ENCODE data around the gene SUGCT.
A peak's percentile ranks its signal among the peaks of the same experiment; 100 is the strongest.

SUGCT gene

DNA sequence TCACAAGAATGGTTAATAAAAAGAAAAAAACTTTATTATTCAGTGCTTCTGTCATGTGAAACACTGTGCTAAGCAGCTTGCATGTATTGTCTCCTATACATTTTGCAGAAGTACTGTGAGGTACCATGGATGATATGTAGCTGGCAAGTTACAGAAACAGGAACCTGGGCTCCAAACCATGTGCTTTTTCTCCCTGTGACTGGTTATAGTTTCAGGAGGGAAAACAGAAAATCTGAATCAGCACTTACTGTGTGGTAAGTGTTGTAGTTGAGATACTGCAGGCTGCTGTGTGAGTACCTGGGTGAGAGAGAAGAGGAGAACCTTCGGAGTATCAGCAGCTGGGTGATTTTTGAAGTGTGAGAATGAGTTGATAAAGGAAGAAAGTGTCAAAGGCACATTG lies 285.0 kb downstream of the SUGCT start:
- no peak for DNase-seq (ENCODE audit: low spot score)
- TF ChIP-seq, protein P1, sequence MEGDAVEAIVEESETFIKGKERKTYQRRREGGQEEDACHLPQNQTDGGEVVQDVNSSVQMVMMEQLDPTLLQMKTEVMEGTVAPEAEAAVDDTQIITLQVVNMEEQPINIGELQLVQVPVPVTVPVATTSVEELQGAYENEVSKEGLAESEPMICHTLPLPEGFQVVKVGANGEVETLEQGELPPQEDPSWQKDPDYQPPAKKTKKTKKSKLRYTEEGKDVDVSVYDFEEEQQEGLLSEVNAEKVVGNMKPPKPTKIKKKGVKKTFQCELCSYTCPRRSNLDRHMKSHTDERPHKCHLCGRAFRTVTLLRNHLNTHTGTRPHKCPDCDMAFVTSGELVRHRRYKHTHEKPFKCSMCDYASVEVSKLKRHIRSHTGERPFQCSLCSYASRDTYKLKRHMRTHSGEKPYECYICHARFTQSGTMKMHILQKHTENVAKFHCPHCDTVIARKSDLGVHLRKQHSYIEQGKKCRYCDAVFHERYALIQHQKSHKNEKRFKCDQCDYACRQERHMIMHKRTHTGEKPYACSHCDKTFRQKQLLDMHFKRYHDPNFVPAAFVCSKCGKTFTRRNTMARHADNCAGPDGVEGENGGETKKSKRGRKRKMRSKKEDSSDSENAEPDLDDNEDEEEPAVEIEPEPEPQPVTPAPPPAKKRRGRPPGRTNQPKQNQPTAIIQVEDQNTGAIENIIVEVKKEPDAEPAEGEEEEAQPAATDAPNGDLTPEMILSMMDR (IDR thresholded peaks at IDR 0.05) = no peak
- no peak overlapping the region for H3K4me3 ChIP-seq
- no peak overlapping the region for H3K27ac ChIP-seq

DNA sequence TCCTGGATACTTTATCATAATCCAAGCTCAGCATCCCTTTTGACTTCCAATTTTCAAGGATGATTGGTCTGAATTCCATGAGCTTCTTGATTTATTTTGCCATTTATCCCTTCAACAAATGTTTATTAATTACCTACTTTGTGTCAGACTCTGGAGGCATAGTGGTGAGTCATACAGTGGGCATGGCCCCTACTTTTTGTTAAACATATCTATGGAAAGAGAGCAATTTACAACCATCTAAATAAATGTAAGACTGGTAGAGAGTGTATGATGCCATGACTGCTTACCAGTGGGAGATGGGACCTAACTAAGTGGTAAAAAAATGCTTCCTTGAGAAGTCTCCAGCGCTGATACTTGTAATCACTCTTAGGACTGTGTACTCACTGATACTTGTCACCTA lies 286.6 kb downstream of the SUGCT start:
- TF ChIP-seq, protein P1 (IDR thresholded peaks at IDR 0.05) = no peak
- H3K27ac ChIP-seq = no peak overlapping the region
- H3K4me3 ChIP-seq = no peak overlapping the region
- no peak for DNase-seq (ENCODE audit: low spot score)

DNA sequence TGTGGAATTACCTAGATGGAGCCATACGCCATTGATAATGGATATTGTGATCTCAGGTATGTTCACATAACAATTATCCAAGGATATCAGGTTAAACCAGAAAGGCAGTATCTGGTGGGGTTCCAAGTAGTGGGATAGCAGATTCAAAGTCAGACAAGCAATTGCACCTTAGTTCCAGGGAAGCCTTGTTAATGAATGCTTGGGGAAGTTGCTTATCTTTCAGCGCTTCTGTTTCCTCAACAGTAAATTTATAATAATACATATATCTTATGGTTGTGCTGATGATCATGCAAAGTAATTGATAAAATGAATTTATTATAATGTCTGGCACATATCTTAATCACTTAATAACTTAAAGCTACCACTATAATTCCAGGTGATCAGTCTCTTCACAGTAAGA lies 290.9 kb downstream of the SUGCT start:
- DNase-seq (ENCODE audit: low spot score) = no peak

DNA sequence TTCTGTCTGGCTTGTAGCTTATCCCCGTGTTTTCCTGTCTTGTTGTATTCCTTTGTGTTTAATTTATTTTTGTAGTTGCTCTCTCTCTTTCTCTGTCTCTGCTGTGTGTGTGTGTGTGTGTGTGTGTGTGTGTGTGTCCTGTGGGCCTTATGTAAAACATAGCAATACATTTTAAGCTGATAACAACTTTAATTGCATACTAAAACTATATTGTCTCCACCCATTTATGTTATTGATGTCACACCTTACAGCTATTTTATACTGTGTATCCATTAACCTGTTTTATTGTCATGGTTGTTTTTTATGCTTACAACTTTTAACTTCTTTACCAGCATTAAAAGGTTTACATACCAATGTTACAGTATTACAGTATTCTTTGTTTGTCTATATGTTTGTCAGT lies 293.6 kb downstream of the SUGCT start:
- TF ChIP-seq, protein P1 (IDR thresholded peaks at IDR 0.05) = no peak
- H3K27ac ChIP-seq = no peak overlapping the region

More for the DNA sequence above, 290.9 kb downstream of the SUGCT start:
- Histone ChIP-seq H3K27ac (no peak overlapping the region), H3K4me3 (no peak overlapping the region)
- TF ChIP-seq, protein P1 (IDR thresholded peaks at IDR 0.05) = no peak

DNA sequence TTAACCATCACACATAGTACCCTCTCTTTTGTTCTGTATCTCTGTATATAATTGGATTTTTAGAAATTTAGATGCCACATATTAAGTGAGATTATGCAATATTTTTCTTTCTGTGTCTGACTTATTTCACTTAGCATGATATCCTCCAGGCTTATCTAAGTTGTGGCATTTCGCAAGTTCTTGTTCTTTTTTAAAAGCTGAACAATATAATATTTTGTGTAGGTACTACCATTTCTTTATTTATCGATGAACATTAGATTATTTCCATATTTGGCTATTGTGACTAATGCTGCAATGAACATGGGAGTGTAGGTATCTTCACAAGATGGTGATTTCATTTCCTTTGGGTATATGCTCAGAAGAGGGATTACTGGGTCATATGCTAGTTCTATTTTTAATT lies 295.0 kb downstream of the SUGCT start:
- TF ChIP-seq, protein P1 (IDR thresholded peaks at IDR 0.05) = no peak
- Histone ChIP-seq H3K27ac (no peak overlapping the region), H3K4me3 (no peak overlapping the region)
- DNase-seq (ENCODE audit: low spot score) = no peak

More for the DNA sequence above, 293.6 kb downstream of the SUGCT start:
- no peak for DNase-seq (ENCODE audit: low spot score)
- no peak overlapping the region for H3K4me3 ChIP-seq

DNA sequence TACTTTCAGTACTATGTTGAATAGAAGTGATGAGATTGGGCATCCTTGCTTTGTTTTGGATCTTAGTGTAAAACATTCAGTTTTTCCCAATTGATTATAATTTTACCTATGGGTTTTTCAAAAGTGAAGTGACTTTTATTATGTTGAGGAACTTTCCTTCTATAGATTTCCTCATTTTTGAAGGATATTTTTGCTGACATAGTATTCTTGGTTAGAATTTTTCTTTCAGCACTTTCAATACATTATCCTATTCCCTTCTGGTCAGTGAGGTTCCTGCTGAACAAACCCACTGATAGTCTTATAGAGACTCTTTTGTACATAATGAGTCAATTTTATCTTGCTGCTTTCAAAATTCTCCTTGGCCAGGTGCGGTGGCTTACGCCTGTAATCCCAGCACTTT lies 297.2 kb downstream of the SUGCT start:
- TF ChIP-seq, protein P1 (IDR thresholded peaks at IDR 0.05) = no peak
- no peak overlapping the region for H3K27ac ChIP-seq
- H3K4me3 ChIP-seq = no peak overlapping the region
- DNase-seq (ENCODE audit: low spot score) = no peak

DNA sequence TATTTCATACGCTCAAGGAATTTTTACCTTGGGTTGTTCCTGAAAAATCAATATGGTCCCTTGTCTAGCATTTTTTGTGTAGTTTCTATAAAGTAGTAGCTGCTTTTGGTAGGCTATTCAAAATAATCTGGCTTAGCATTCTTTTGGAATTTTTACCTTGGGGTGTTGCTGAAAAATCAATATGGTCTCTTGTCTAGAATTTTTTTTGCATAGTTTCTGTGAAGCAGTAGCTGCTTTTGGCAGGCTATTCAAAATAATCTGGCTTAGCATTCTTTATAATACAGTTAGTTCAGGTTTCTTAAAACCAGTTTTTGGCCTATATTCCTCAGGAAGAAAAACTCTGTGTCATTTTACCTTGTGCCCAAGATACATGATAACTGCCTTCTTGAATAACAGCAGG lies 301.9 kb downstream of the SUGCT start:
- no peak for DNase-seq (ENCODE audit: low spot score)
- TF ChIP-seq, protein P1 (IDR thresholded peaks at IDR 0.05) = no peak
- peak overlapping the region; percentile 49 to 80 for H3K27ac ChIP-seq

More for the DNA sequence above, 301.9 kb downstream of the SUGCT start:
- no peak overlapping the region for H3K4me3 ChIP-seq

All from coronary artery (tissue), 2 donors.